Panc1 (cell line): Measurements from ENCODE around the gene FAM98C.

Source experiments
- CTCF ChIP-seq: fragments of 450-650 bp; IDR thresholded peaks from 2 replicates; pipeline ENCODE4 v1.5.1; 2017; ENCODE audit warnings: mild to moderate bottlenecking
- POLR2AphosphoS5 ChIP-seq: IDR thresholded peaks from 2 replicates; pipeline ENCODE4 v1.6.1; 2012; ENCODE audit warnings: mild to moderate bottlenecking, low read depth, low read length, moderate library complexity
- REST ChIP-seq, 2 experiments: IDR thresholded peaks; 2 replicates each; pipeline ENCODE4 v1.6.1; 2011 to 2012; ENCODE audit warnings: low read depth in 2 of 2, control low read depth in 1 of 2, low read length in 1 of 2, mild to moderate bottlenecking in 1 of 2, moderate library complexity in 1 of 2; ENCODE audit not compliant: insufficient read depth in 1 of 2
- SIN3A ChIP-seq: IDR thresholded peaks from 2 replicates; pipeline ENCODE4 v1.6.1; 2012; ENCODE audit warnings: low read depth, mild to moderate bottlenecking, low read length, moderate library complexity, borderline replicate concordance; ENCODE audit not compliant: insufficient read depth
- TCF7L2 ChIP-seq: IDR thresholded peaks from 2 replicates; pipeline ENCODE4 v1.6.1; 2011; ENCODE audit warnings: mild to moderate bottlenecking, low read depth, low read length, inconsistent platforms

GRCh38 chr19:38395381-38396114, 7.3 kb upstream of the FAM98C start:
- no peak for TF ChIP-seq CTCF
- TF ChIP-seq TCF7L2, result no peak
- no peak for TF ChIP-seq REST (IDR thresholded peaks at IDR 0.05; ENCODE audit: insufficient read depth in 1 of 2, low read depth in 2 of 2, low read length in 1 of 2)
- no peak for TF ChIP-seq POLR2AphosphoS5
- TF ChIP-seq SIN3A, result no peak
